ENCODE results near the gene CUX1.

DNA sequence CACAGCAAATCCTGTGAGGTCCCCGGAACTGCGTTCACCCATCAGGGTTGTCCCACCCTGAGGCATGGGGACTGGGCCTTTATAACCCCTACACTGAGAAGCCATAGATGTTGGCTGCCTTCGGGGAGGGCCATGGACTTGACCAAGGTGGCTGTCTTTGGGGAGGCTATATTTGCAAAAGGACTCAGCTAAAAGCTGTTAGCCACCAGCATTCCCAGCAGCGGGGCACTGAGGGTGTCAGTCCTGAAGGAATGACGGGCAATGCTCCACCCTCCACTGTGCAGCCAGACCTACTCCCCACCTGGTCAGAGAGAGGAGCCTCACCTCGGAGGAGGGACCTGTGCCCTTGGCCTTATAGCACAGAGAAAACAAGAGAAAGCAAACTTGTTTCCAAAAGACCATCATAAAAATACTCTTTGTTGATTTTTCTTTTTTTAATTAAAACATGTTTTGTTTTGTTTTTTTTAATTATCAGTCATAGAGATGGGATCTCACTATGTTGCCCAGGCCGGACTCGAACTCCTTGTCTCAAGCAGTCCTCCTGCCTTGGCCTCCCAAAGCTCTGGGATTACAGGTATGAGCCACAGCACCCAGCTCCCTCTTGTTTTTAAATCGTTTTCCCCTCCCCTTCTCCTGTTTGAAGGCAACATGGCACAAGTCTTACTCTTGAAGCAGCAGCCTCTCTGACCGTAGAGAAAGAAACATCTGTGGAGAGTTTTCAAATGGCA lies 26.7 kb upstream of the CUX1 start:
- TF ChIP-seq, protein P1, sequence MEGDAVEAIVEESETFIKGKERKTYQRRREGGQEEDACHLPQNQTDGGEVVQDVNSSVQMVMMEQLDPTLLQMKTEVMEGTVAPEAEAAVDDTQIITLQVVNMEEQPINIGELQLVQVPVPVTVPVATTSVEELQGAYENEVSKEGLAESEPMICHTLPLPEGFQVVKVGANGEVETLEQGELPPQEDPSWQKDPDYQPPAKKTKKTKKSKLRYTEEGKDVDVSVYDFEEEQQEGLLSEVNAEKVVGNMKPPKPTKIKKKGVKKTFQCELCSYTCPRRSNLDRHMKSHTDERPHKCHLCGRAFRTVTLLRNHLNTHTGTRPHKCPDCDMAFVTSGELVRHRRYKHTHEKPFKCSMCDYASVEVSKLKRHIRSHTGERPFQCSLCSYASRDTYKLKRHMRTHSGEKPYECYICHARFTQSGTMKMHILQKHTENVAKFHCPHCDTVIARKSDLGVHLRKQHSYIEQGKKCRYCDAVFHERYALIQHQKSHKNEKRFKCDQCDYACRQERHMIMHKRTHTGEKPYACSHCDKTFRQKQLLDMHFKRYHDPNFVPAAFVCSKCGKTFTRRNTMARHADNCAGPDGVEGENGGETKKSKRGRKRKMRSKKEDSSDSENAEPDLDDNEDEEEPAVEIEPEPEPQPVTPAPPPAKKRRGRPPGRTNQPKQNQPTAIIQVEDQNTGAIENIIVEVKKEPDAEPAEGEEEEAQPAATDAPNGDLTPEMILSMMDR (IDR thresholded peaks at IDR 0.05) = no peak
- TF ChIP-seq POLR2A (IDR thresholded peaks at IDR 0.05) = no peak

Data from lower leg skin (tissue), 3 donors.